HL-60 (cell line): ENCODE measurements around the gene PCCA.
"Not testable (repeated sequence)": the region's sequence is repeated elsewhere in the genome, so short reads cannot be mapped to it uniquely, and the experiment has no call there.

Source experiments
- DNase-seq, 2 experiments: peaks; one replicate each; pipeline ENCODE4 v3.0.0-alpha.2; 2010 to 2020; ENCODE audit warnings: low read depth in 1 of 2, low spot score in 1 of 2
- H3K27ac ChIP-seq: fragments of 250-450 bp; sonication (Bioruptor Pico); replicated peaks from 2 replicates; pipeline ENCODE4 v1.5.1; 2020; ENCODE audit warnings: mild to moderate bottlenecking, moderate library complexity
- H3K27me3 ChIP-seq: fragments of 250-450 bp; sonication (Bioruptor Pico); 2 replicates; pipeline ENCODE4 v1.5.1; 2021; ENCODE audit warnings: mild to moderate bottlenecking, moderate library complexity; ENCODE audit not compliant: insufficient read depth, poor library complexity, severe bottlenecking
- H3K4me3 ChIP-seq: replicated peaks from 2 replicates; pipeline ENCODE4 v1.5.1; 2011; ENCODE audit warnings: mild to moderate bottlenecking, control low read depth, low read length; ENCODE audit not compliant: insufficient read depth
- CTCF ChIP-seq: IDR thresholded peaks from one replicate; pipeline ENCODE4 v1.5.1; 2011; ENCODE audit warnings: low read length, control low read depth, inconsistent platforms; ENCODE audit not compliant: insufficient read depth
- GABPA ChIP-seq: IDR thresholded peaks from 2 replicates; pipeline ENCODE4 v1.6.1; 2012; ENCODE audit warnings: low read depth
- POLR2AphosphoS5 ChIP-seq: IDR thresholded peaks from 2 replicates; pipeline ENCODE4 v1.6.1; 2012; ENCODE audit warnings: low read depth
- REST ChIP-seq: IDR thresholded peaks from 2 replicates; pipeline ENCODE4 v1.6.1; 2012; ENCODE audit warnings: low read depth; ENCODE audit not compliant: insufficient replicate concordance
- SPI1 ChIP-seq: IDR thresholded peaks from 2 replicates; pipeline ENCODE4 v1.6.1; 2012; ENCODE audit warnings: low read depth, mild to moderate bottlenecking, borderline replicate concordance

Gene PCCA

GRCh38 chr13:100523411-100523810 lies 434.5 kb downstream of the PCCA start:
- DNase-seq: no peak
- TF ChIP-seq GABPA (no peak), REST (no peak)
- Histone ChIP-seq H3K27me3 (peaks cover 12% of the 10 kb centered on the region), H3K27ac (no peak overlapping the region), H3K4me3 (no peak overlapping the region)

GRCh38 chr13:100523981-100524386 lies 435.1 kb downstream of the PCCA start:
- DNase-seq: no peak
- H3K27me3 ChIP-seq: peaks cover 12% of the 10 kb centered on the region
- H3K27ac ChIP-seq: no peak overlapping the region
- H3K4me3 ChIP-seq: no peak overlapping the region
- TF ChIP-seq POLR2AphosphoS5: no peak
- no peak for TF ChIP-seq SPI1
- no peak for TF ChIP-seq CTCF
- no peak for TF ChIP-seq REST
- no peak for TF ChIP-seq GABPA

- H3K27ac ChIP-seq, H3K4me3 ChIP-seq, DNase-seq: not testable (repeated sequence)
Measured at GRCh38 chr13:100524688-100525087, 435.8 kb downstream of the PCCA start.

GRCh38 chr13:100525453-100526317 lies 436.8 kb downstream of the PCCA start:
- DNase-seq: no peak
- Histone ChIP-seq H3K27ac (no peak overlapping the region), H3K4me3 (no peak overlapping the region), H3K27me3 (peaks cover 9% of the 10 kb centered on the region)
- TF ChIP-seq SPI1 (no peak), GABPA (no peak), REST (no peak), CTCF (no peak), POLR2AphosphoS5 (no peak)

More at GRCh38 chr13:100524688-100525087, 435.8 kb downstream of the PCCA start:
- H3K27me3 ChIP-seq: not testable (repeated sequence)
